Measurements from ENCODE around the gene LRRC34. TPM values are rescaled to one million over a fixed set of nuclear protein-coding genes. Genes with fewer than 3 reads are reported as not detected.

LRRC34 gene
- total and polyA plus RNA-seq, 2 donors (not counting 1 experiment from before 2014, with no cell fraction given), result 3.5 to 11.8 TPM

GRCh38 chr3:169792359-169792758, 20.3 kb downstream of the LRRC34 start:
- ChIA-PET CTCF (no interaction called here), POLR2A (no interaction called here)
- Histone ChIP-seq H3K9me3 (ENCODE audit: control extremely low read depth in 1 of 3, control insufficient read depth in 2 of 3, insufficient read depth in 1 of 3, low read length in 2 of 3) (no peaks in the 10 kb centered on the region), H3K4me2 (replicated peaks; ENCODE audit: low read depth, low read length, poor library complexity, severe bottlenecking) (no peak overlapping the region), H4K20me1 (ENCODE audit: control insufficient read depth, insufficient read depth, low read length, poor library complexity, severe bottlenecking) (no peaks in the 10 kb centered on the region), H3K27me3 (replicated peaks in 1 of 4; ENCODE audit: control extremely low read depth in 1 of 4, control insufficient read depth in 3 of 4, insufficient read depth in 4 of 4, low read length in 3 of 4) (no peaks in the 10 kb centered on the region), H2AFZ (ENCODE audit: insufficient read depth, low read depth, low read length, poor library complexity, severe bottlenecking) (no peak overlapping the region), H3K36me3 (replicated peaks in 1 of 2; ENCODE audit: control extremely low read depth in 1 of 2, control insufficient read depth in 1 of 2, extremely low read depth in 1 of 2, insufficient read depth in 2 of 2, low read length in 1 of 2) (peaks cover 0 to 3% of the 10 kb centered on the region in 2 experiments), H3K9ac (ENCODE audit: low read length) (no peak overlapping the region), H3K79me2 (ENCODE audit: control insufficient read depth, insufficient read depth, low read length) (no peaks in the 10 kb centered on the region), H3K4me1 (ENCODE audit: control insufficient read depth in 2 of 2, insufficient read depth in 2 of 2, low read length in 2 of 2) (no peaks in the 10 kb centered on the region), H3K27ac (ENCODE audit: low read length in 2 of 2) (no peak overlapping the region), H3K4me3 (ENCODE audit: control extremely low read depth in 1 of 5, extremely low read depth in 1 of 5, insufficient read depth in 1 of 5, low read depth in 2 of 5, low read length in 4 of 5) (no peak overlapping the region)
- TF ChIP-seq CTCF (IDR thresholded peaks at IDR 0.05), result no peak
- no peak for TF ChIP-seq EZH2 (IDR thresholded peaks at IDR 0.05; ENCODE audit: borderline replicate concordance, insufficient read depth, low read depth, low read length, poor library complexity, severe bottlenecking)
- DNase-seq, result no peak
- Mint-ChIP-seq H3K9me3 (ENCODE audit: insufficient read depth) (no peaks in the 10 kb centered on the region), H3K4me3 (no peak overlapping the region), H3K27me3 (no peaks in the 10 kb centered on the region), H3K4me1 (peaks cover 2% of the 10 kb centered on the region), H3K27ac (no peak overlapping the region)
- intact Hi-C loops (cut with micrococcal nuclease), result no loop called here
- no CpG with 5 or more reads among the region's 1 CpG for WGBS (ENCODE audit: insufficient coverage)
- no peak for ATAC-seq (ENCODE audit: low read depth)

- H3K27me3 ChIP-seq (replicated peaks in 1 of 4; ENCODE audit: control extremely low read depth in 1 of 4, control insufficient read depth in 3 of 4, insufficient read depth in 4 of 4, low read length in 3 of 4), result no peaks in the 10 kb centered on the region
- no peak overlapping the region for H3K27ac ChIP-seq (ENCODE audit: low read length in 2 of 2)
- Mint-ChIP-seq H3K27me3 (no peaks in the 10 kb centered on the region), H3K27ac (no peak overlapping the region), H3K4me1 (peaks cover 2% of the 10 kb centered on the region), H3K9me3 (ENCODE audit: insufficient read depth) (no peaks in the 10 kb centered on the region), H3K4me3 (no peak overlapping the region)
- TF ChIP-seq EZH2 (IDR thresholded peaks at IDR 0.05; ENCODE audit: borderline replicate concordance, insufficient read depth, low read depth, low read length, poor library complexity, severe bottlenecking), result no peak
- no peak overlapping the region for H3K9ac ChIP-seq (ENCODE audit: low read length)
- 83% methylated on average over 1 of the region's 4 CpGs for WGBS (ENCODE audit: insufficient coverage)
- H3K4me1 ChIP-seq (ENCODE audit: control insufficient read depth in 2 of 2, insufficient read depth in 2 of 2, low read length in 2 of 2), result no peaks in the 10 kb centered on the region
- H3K36me3 ChIP-seq (replicated peaks in 1 of 2; ENCODE audit: control extremely low read depth in 1 of 2, control insufficient read depth in 1 of 2, extremely low read depth in 1 of 2, insufficient read depth in 2 of 2, low read length in 1 of 2), result peaks cover 2 to 14% of the 10 kb centered on the region in 2 experiments
- CTCF ChIA-PET, result interaction anchor here (0.7 kb wide), 1 partner anchor 21 kb away, joined by 3 read pairs; no protein-coding TSS in a partner anchor
- POLR2A ChIA-PET, result no interaction called here
- H4K20me1 ChIP-seq (ENCODE audit: control insufficient read depth, insufficient read depth, low read length, poor library complexity, severe bottlenecking), result no peaks in the 10 kb centered on the region
- H3K4me3 ChIP-seq (ENCODE audit: control extremely low read depth in 1 of 5, extremely low read depth in 1 of 5, insufficient read depth in 1 of 5, low read depth in 2 of 5, low read length in 4 of 5), result no peak overlapping the region
- no peak overlapping the region for H2AFZ ChIP-seq (ENCODE audit: insufficient read depth, low read depth, low read length, poor library complexity, severe bottlenecking)
- ATAC-seq (ENCODE audit: low read depth), result no peak
- no peaks in the 10 kb centered on the region for H3K79me2 ChIP-seq (ENCODE audit: control insufficient read depth, insufficient read depth, low read length)
- intact Hi-C loops (cut with micrococcal nuclease), result no loop called here
- DNase-seq, result no peak
- H3K4me2 ChIP-seq (replicated peaks; ENCODE audit: low read depth, low read length, poor library complexity, severe bottlenecking), result no peak overlapping the region
- no peaks in the 10 kb centered on the region for H3K9me3 ChIP-seq (ENCODE audit: control extremely low read depth in 1 of 3, control insufficient read depth in 2 of 3, insufficient read depth in 1 of 3, low read length in 2 of 3)
Measured at GRCh38 chr3:169790687-169791429, 21.8 kb downstream of the LRRC34 start.

Data from B cell (primary cell).